IgD-negative memory B cell (primary cell): ENCODE measurements around the gene PCCA. TPM values are rescaled to one million over a fixed set of nuclear protein-coding genes. Genes with fewer than 3 reads are reported as not detected.

Experiments
- H3K27ac Mint-ChIP-seq, 3 donors: one replicate each; pipeline ENCODE4 v1.8.0; 2020 to 2022; ENCODE audit warnings: mild to moderate bottlenecking in 3 of 3, mixed read lengths in 3 of 3, moderate library complexity in 1 of 3
- H3K27me3 Mint-ChIP-seq: one replicate; pipeline ENCODE4 v1.8.0; 2021; ENCODE audit warnings: mixed read lengths
- H3K36me3 Mint-ChIP-seq: one replicate; pipeline ENCODE4 v1.8.0; 2020; ENCODE audit warnings: mild to moderate bottlenecking, mixed read lengths
- H3K4me1 Mint-ChIP-seq, 3 donors: one replicate each; pipeline ENCODE4 v1.8.0; 2020 to 2022; ENCODE audit warnings: mixed read lengths in 3 of 3, mild to moderate bottlenecking in 1 of 3
- H3K4me3 Mint-ChIP-seq, 4 donors: one replicate each; pipeline ENCODE4 v1.8.0; 2020 to 2022; ENCODE audit warnings: mild to moderate bottlenecking in 4 of 4, mixed read lengths in 4 of 4, moderate library complexity in 3 of 4
- H3K9me3 Mint-ChIP-seq, 3 donors: one replicate each; pipeline ENCODE4 v1.8.0; 2020 to 2021; ENCODE audit warnings: mixed read lengths in 3 of 3, mild to moderate bottlenecking in 1 of 3
- polyA plus RNA-seq: library from polyadenylated mRNA; unstranded; fragments of 300-500 nt; fragmentation: Illumina TruSeq; gene quantifications from one replicate; pipeline ENCODE4 v1.2.3, GENCODE V29; 2021

PCCA gene
- polyA plus RNA-seq, 1 donor from 2014 or later = 8.5 TPM

- no peak overlapping the region for H3K27ac Mint-ChIP-seq
- no peak overlapping the region for H3K4me3 Mint-ChIP-seq
- H3K4me1 Mint-ChIP-seq = peaks cover 0 to 4% (median 3%) of the 10 kb centered on the region in 3 donors
- H3K9me3 Mint-ChIP-seq = no peaks in the 10 kb centered on the region
- no peaks in the 10 kb centered on the region for H3K27me3 Mint-ChIP-seq
- H3K36me3 Mint-ChIP-seq = peaks cover 3% of the 10 kb centered on the region
These were observed 89.4 kb downstream of the PCCA start for GRCh38 chr13:100178309-100178708.

DNA sequence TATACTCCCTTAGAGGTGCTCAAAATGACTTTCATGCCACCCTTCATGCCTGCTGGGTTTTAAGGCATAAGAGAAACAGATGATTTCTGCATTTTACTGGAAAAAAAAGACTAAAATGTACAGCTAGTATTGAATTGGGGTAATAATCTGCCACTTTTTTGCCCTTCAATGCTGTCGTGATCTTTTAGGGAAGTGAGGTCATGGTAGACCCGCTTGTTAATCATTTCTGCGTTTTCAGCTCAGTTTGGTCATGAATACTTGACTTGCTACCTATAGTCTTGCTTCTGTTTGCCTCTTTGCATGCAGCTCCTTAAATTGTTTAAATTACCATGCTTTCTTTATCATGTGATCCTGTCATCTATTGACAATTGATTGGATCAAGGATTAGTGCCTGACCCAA lies 90.4 kb downstream of the PCCA start:
- Mint-ChIP-seq H3K9me3 (no peaks in the 10 kb centered on the region), H3K4me1 (peaks cover 0 to 9% (median 6%) of the 10 kb centered on the region in 3 donors), H3K27ac (no peak overlapping the region), H3K4me3 (no peak overlapping the region), H3K36me3 (no peaks in the 10 kb centered on the region), H3K27me3 (no peaks in the 10 kb centered on the region)

- peaks cover 0 to 7% (median 6%) of the 10 kb centered on the region in 3 donors for H3K4me1 Mint-ChIP-seq
- no peak overlapping the region for H3K27ac Mint-ChIP-seq
- no peaks in the 10 kb centered on the region for H3K27me3 Mint-ChIP-seq
- H3K9me3 Mint-ChIP-seq = no peaks in the 10 kb centered on the region
- no peak overlapping the region for H3K4me3 Mint-ChIP-seq
- peaks cover 3% of the 10 kb centered on the region for H3K36me3 Mint-ChIP-seq
These were observed 94.1 kb downstream of the PCCA start for GRCh38 chr13:100182900-100183490.

- H3K4me1 Mint-ChIP-seq = peaks cover 0 to 7% (median 6%) of the 10 kb centered on the region in 3 donors
- peaks cover 3% of the 10 kb centered on the region for H3K36me3 Mint-ChIP-seq
- H3K27me3 Mint-ChIP-seq = no peaks in the 10 kb centered on the region
- H3K27ac Mint-ChIP-seq = no peak overlapping the region
- no peak overlapping the region for H3K4me3 Mint-ChIP-seq
- H3K9me3 Mint-ChIP-seq = no peaks in the 10 kb centered on the region
These were observed 95.2 kb downstream of the PCCA start for GRCh38 chr13:100184095-100184494.

GRCh38 chr13:100195568-100195967 lies 106.7 kb downstream of the PCCA start:
- H3K4me1 Mint-ChIP-seq = no peaks in the 10 kb centered on the region
- H3K27me3 Mint-ChIP-seq = no peaks in the 10 kb centered on the region
- peaks cover 2% of the 10 kb centered on the region for H3K36me3 Mint-ChIP-seq
- H3K9me3 Mint-ChIP-seq = peaks cover 0 to 2% (median 0%) of the 10 kb centered on the region in 3 donors
- H3K27ac Mint-ChIP-seq = no peak overlapping the region
- H3K4me3 Mint-ChIP-seq = no peak overlapping the region

DNA sequence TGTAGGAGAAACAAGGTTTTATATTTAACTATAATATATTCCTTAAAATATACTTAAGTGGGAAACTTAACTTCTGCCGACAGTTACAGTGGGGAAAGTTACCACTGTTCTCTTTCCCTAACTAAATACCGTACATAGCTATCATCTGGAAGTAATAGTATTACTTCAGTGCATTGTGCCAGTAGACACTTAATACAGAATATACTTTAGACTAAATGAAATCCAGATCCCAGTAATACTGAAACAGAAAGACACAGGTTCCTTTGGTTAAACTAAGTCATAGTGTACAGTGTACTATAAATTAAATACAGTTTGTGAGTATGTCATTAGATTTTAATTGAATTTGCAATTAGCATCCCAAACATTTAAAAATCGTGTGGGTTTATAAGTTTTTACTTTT lies 107.5 kb downstream of the PCCA start:
- Mint-ChIP-seq H3K4me3 (no peak overlapping the region), H3K4me1 (no peaks in the 10 kb centered on the region), H3K9me3 (peaks cover 0 to 2% (median 0%) of the 10 kb centered on the region in 3 donors), H3K36me3 (peaks cover 2% of the 10 kb centered on the region), H3K27me3 (no peaks in the 10 kb centered on the region), H3K27ac (no peak overlapping the region)

DNA sequence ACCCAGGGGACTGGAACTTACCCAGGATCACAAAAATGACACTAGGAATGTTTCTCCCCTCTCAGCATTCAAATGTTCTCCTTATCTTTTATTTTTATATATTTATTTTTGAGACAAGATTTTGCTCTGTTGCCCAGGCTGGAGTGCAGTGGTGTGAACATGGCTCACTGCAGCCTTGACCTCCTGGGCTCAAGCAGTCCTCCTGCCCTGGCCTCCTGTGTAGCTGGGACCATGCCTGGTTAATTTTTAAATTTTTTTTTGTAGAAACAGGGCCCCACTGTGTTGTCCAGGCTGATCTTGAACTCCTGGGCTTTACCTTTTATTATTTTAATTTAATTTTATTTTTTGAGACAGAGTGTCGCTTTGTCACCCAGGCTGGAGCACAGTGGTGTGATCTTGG lies 108.2 kb downstream of the PCCA start:
- H3K27ac Mint-ChIP-seq = no peak overlapping the region
- H3K4me1 Mint-ChIP-seq = no peaks in the 10 kb centered on the region
- H3K36me3 Mint-ChIP-seq = peaks cover 2% of the 10 kb centered on the region
- H3K4me3 Mint-ChIP-seq = no peak overlapping the region
- H3K27me3 Mint-ChIP-seq = no peaks in the 10 kb centered on the region
- H3K9me3 Mint-ChIP-seq = peaks cover 0 to 2% (median 0%) of the 10 kb centered on the region in 3 donors

GRCh38 chr13:100197591-100198365 lies 108.9 kb downstream of the PCCA start:
- no peaks in the 10 kb centered on the region for H3K9me3 Mint-ChIP-seq
- no peak overlapping the region for H3K4me3 Mint-ChIP-seq
- H3K27ac Mint-ChIP-seq = no peak overlapping the region
- H3K27me3 Mint-ChIP-seq = no peaks in the 10 kb centered on the region
- no peaks in the 10 kb centered on the region for H3K4me1 Mint-ChIP-seq
- H3K36me3 Mint-ChIP-seq = peaks cover 2% of the 10 kb centered on the region

GRCh38 chr13:100203696-100204367 lies 114.9 kb downstream of the PCCA start:
- Mint-ChIP-seq H3K4me3 (no peak overlapping the region), H3K9me3 (no peaks in the 10 kb centered on the region), H3K4me1 (peaks cover 0 to 2% (median 2%) of the 10 kb centered on the region in 3 donors), H3K27ac (no peak overlapping the region), H3K36me3 (no peaks in the 10 kb centered on the region), H3K27me3 (no peaks in the 10 kb centered on the region)

- no peak overlapping the region for H3K4me3 Mint-ChIP-seq
- peaks cover 9 to 11% (median 9%) of the 10 kb centered on the region in 3 donors for H3K4me1 Mint-ChIP-seq
- no peaks in the 10 kb centered on the region for H3K27me3 Mint-ChIP-seq
- no peak overlapping the region for H3K27ac Mint-ChIP-seq
- peaks cover 4% of the 10 kb centered on the region for H3K36me3 Mint-ChIP-seq
- H3K9me3 Mint-ChIP-seq = peaks cover 0 to 3% (median 3%) of the 10 kb centered on the region in 3 donors
These were observed 119.1 kb downstream of the PCCA start for GRCh38 chr13:100208002-100208401.

GRCh38 chr13:100208626-100209025 lies 119.7 kb downstream of the PCCA start:
- Mint-ChIP-seq H3K36me3 (peaks cover 6% of the 10 kb centered on the region), H3K27me3 (no peaks in the 10 kb centered on the region), H3K9me3 (peaks cover 0 to 5% (median 3%) of the 10 kb centered on the region in 3 donors), H3K27ac (no peak overlapping the region), H3K4me3 (no peak overlapping the region), H3K4me1 (peaks cover 12 to 16% (median 13%) of the 10 kb centered on the region in 3 donors)

DNA sequence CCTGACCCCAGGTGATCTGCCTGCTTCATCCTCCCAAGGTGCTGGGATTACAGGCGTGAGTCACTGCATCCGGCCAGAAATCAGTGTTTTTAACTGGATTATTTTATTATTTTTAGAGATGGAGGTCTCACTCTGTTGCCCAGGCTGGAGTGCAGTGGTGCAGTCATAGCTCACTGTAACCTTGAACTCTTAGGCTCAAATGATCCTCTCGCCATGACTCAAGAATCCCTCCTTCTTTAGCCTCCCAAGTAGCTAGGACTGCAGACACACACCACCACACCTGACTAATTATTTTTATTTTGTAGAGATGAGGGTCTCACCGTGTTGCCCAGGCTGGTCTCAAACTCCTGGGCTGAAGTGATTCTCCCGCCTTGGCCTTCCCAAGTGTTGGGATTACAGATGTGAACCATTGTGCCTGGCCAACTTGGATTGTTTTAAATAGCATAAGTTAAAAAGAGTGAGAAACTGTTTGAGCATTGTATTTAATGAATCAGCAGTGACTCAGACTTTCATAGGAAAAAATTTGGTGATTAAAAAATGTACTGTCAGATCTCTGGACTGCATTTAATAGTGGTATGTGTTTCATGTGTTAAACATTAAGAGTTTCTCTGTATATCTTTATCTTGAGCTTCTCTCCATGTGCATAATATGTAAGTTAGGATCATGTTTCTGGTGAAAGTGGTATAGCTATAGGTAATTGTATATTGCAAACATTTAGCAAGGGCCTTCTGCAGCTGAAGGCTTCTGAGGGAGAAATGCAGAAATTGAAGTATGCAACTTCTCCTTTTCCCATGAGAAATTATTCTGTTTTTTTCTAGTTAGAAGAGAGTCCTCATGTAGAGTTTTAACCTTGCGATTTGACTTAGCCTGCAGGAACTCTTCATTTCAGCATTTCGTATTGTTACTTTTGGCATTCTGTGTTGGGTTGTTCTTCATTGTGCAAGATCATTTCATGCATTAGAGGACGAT lies 121.2 kb downstream of the PCCA start:
- peaks cover 8% of the 10 kb centered on the region for H3K36me3 Mint-ChIP-seq
- H3K9me3 Mint-ChIP-seq = peaks cover 0 to 7% (median 5%) of the 10 kb centered on the region in 3 donors
- H3K4me3 Mint-ChIP-seq = no peak overlapping the region

GRCh38 chr13:100211016-100211710 lies 122.3 kb downstream of the PCCA start:
- no peaks in the 10 kb centered on the region for H3K27me3 Mint-ChIP-seq
- H3K27ac Mint-ChIP-seq = no peak overlapping the region
- peaks cover 10 to 18% (median 15%) of the 10 kb centered on the region in 3 donors for H3K4me1 Mint-ChIP-seq
- peaks cover 0 to 7% (median 5%) of the 10 kb centered on the region in 3 donors for H3K9me3 Mint-ChIP-seq
- H3K4me3 Mint-ChIP-seq = no peak overlapping the region
- H3K36me3 Mint-ChIP-seq = peaks cover 10% of the 10 kb centered on the region

More for the DNA sequence above, 121.2 kb downstream of the PCCA start:
- Mint-ChIP-seq H3K27ac (no peak overlapping the region), H3K27me3 (no peaks in the 10 kb centered on the region), H3K4me1 (peaks cover 10 to 18% (median 15%) of the 10 kb centered on the region in 3 donors)
